H1 (cell line): ENCODE measurements around the gene WNT5A. TPM values are rescaled to one million over a fixed set of nuclear protein-coding genes. Genes with fewer than 3 reads are reported as not detected.

Source experiments
- CTCF ChIA-PET: fragments of 300-600 bp; sonication (Branson Sonifier 250); formaldehyde crosslinking; loops from one replicate; lab custom pipeline; 2021; ENCODE audit not compliant: partially characterized antibody; lab: Charles Lee
- POLR2A ChIA-PET: fragments of 300-600 bp; sonication (Branson Sonifier 250); formaldehyde crosslinking; loops from one replicate; lab custom pipeline; 2021; ENCODE audit warnings: inconsistent platforms; ENCODE audit not compliant: partially characterized antibody; lab: Charles Lee
- DNase-seq, 2 experiments: peaks; one replicate each; pipeline versions ENCODE4 v3.0.0 to v3.0.0-alpha.2; 2010 to 2022; ENCODE audit warnings: low spot score in 2 of 2, low read depth in 1 of 2, mixed read lengths in 1 of 2
- FAIRE-seq: peaks from 2 replicates; lab custom pipeline; 2011; peaks lifted over from hg19 to GRCh38; lab: Jason Lieb, UNC
- H2AFZ ChIP-seq: 2 replicates; pipeline ENCODE4 v1.8.1; 2012; ENCODE audit warnings: low read length, inconsistent platforms
- H2AK5ac ChIP-seq: 2 replicates; pipeline ENCODE4 v1.6.1; 2013; ENCODE audit warnings: low read depth, low read length
- H2BK120ac ChIP-seq: replicated peaks from 2 replicates; pipeline ENCODE3; 2013; ENCODE audit warnings: low read depth, low read length, inconsistent platforms
- H2BK12ac ChIP-seq: 2 replicates; pipeline ENCODE4 v1.6.1; 2013; ENCODE audit warnings: low read depth, low read length
- H2BK15ac ChIP-seq: 2 replicates; pipeline ENCODE4 v1.6.1; 2013; ENCODE audit warnings: low read length
- H2BK20ac ChIP-seq: 2 replicates; pipeline ENCODE4 v1.6.1; 2013; ENCODE audit warnings: low read length
- H2BK5ac ChIP-seq: 2 replicates; pipeline ENCODE4 v1.6.1; 2013; ENCODE audit warnings: low read depth, low read length
- H3K14ac ChIP-seq: 2 replicates; pipeline ENCODE4 v1.6.1; 2013; ENCODE audit warnings: inconsistent platforms; ENCODE audit not compliant: insufficient read length
- H3K18ac ChIP-seq: 2 replicates; pipeline ENCODE4 v1.6.1; 2013; ENCODE audit warnings: low read length; ENCODE audit errors: extremely low read depth
- H3K23ac ChIP-seq: 2 replicates; pipeline ENCODE4 v1.6.1; 2013; ENCODE audit warnings: inconsistent platforms; ENCODE audit not compliant: insufficient read length
- H3K23me2 ChIP-seq: 2 replicates; pipeline ENCODE4 v1.6.1; 2013; ENCODE audit warnings: low read depth, low read length
- H3K27ac ChIP-seq: 2 replicates; pipeline ENCODE4 v1.6.1; 2011; ENCODE audit warnings: low read depth, low read length, inconsistent platforms
- H3K27me3 ChIP-seq, 4 experiments: replicated peaks in 1 of 4; 1 replicate in 1 of 4; 2 replicates in 3 of 4; pipeline versions ENCODE4 v1.6.1 to v1.8.1; 2011 to 2013; ENCODE audit warnings: low read length in 3 of 4, mild to moderate bottlenecking in 3 of 4, inconsistent platforms in 2 of 4, mixed read lengths in 2 of 4, moderate library complexity in 1 of 4; ENCODE audit not compliant: control insufficient read depth in 3 of 4, insufficient read depth in 3 of 4; ENCODE audit errors: extremely low read depth in 1 of 4
- H3K36me3 ChIP-seq, 4 experiments: 2 replicates each; pipeline versions ENCODE4 v1.6.1 to v1.8.1; 2011 to 2013; ENCODE audit warnings: mild to moderate bottlenecking in 4 of 4, low read length in 3 of 4, moderate library complexity in 2 of 4, control low read depth in 1 of 4, inconsistent platforms in 1 of 4; ENCODE audit not compliant: insufficient read depth in 4 of 4, control insufficient read depth in 2 of 4
- H3K4ac ChIP-seq: replicated peaks from 2 replicates; pipeline ENCODE3; 2013; ENCODE audit warnings: low read length, low read depth, mixed read lengths, inconsistent platforms; ENCODE audit not compliant: insufficient read length
- H3K4me1 ChIP-seq, 4 experiments: replicated peaks in 1 of 4; 1 replicate in 1 of 4; 2 replicates in 3 of 4; pipeline versions ENCODE4 v1.6.1 to v1.8.1; 2011 to 2013; ENCODE audit warnings: low read length in 3 of 4, inconsistent platforms in 2 of 4, mixed read lengths in 1 of 4; ENCODE audit not compliant: insufficient read depth in 4 of 4, control insufficient read depth in 3 of 4
- H3K4me2 ChIP-seq, 2 experiments: 2 replicates each; pipeline versions ENCODE4 v1.6.1 to v1.8.1; 2011 to 2013; ENCODE audit warnings: low read depth in 2 of 2, low read length in 2 of 2, control low read depth in 1 of 2, inconsistent platforms in 1 of 2, mild to moderate bottlenecking in 1 of 2; ENCODE audit not compliant: insufficient read depth in 1 of 2
- H3K4me3 ChIP-seq, 4 experiments: fragments of 200-600, 300-600 bp in 1 of 4; sonication (generic), shearing (Covaris generic), sonication (Bioruptor Twin) in 1 of 4; 2 replicates each; pipeline versions ENCODE4 v1.5.1 to v1.8.1; 2011 to 2016; ENCODE audit warnings: low read length in 4 of 4, low read depth in 3 of 4, control low read depth in 2 of 4, inconsistent platforms in 2 of 4, mild to moderate bottlenecking in 2 of 4, mixed read lengths in 1 of 4, moderate library complexity in 1 of 4; ENCODE audit not compliant: insufficient read depth in 2 of 4; ENCODE audit errors: extremely low read depth in 1 of 4
- H3K56ac ChIP-seq: replicated peaks from 2 replicates; pipeline ENCODE3; 2013; ENCODE audit warnings: low read depth, mild to moderate bottlenecking, mixed read lengths, low read length, inconsistent platforms; ENCODE audit not compliant: insufficient read length
- H3K79me1 ChIP-seq: 2 replicates; pipeline ENCODE4 v1.6.1; 2013; ENCODE audit warnings: low read depth, low read length, control low read depth
- H3K79me2 ChIP-seq, 2 experiments: 2 replicates each; pipeline versions ENCODE4 v1.6.1 to v1.8.1; 2012 to 2013; ENCODE audit warnings: low read length in 2 of 2, mild to moderate bottlenecking in 2 of 2, inconsistent platforms in 1 of 2; ENCODE audit not compliant: insufficient read depth in 2 of 2, control insufficient read depth in 1 of 2
- H3K9ac ChIP-seq, 4 experiments: replicated peaks in 1 of 4; 1 replicate in 1 of 4; 2 replicates in 3 of 4; pipeline versions ENCODE4 v1.6.1 to v1.8.1; 2011 to 2013; ENCODE audit warnings: low read depth in 3 of 4, low read length in 3 of 4, control low read depth in 2 of 4, mild to moderate bottlenecking in 2 of 4, moderate library complexity in 2 of 4, inconsistent platforms in 1 of 4; ENCODE audit errors: extremely low read depth in 1 of 4
- H3K9me3 ChIP-seq, 2 experiments: 2 replicates each; pipeline versions ENCODE4 v1.6.1 to v1.8.1; 2012 to 2013; ENCODE audit warnings: mild to moderate bottlenecking in 2 of 2, moderate library complexity in 2 of 2, control low read depth in 1 of 2, inconsistent platforms in 1 of 2, low read depth in 1 of 2, low read length in 1 of 2, mixed read lengths in 1 of 2; ENCODE audit not compliant: insufficient read depth in 2 of 2
- H4K20me1 ChIP-seq, 2 experiments: replicated peaks in 1 of 2; 2 replicates each; pipeline versions ENCODE3 to v1.8.1; 2011 to 2013; ENCODE audit warnings: inconsistent platforms in 2 of 2, low read length in 2 of 2, mild to moderate bottlenecking in 1 of 2; ENCODE audit not compliant: insufficient read depth in 2 of 2, control insufficient read depth in 1 of 2
- H4K5ac ChIP-seq: 2 replicates; pipeline ENCODE4 v1.6.1; 2013; ENCODE audit warnings: low read length, low read depth, mixed read lengths, inconsistent platforms; ENCODE audit not compliant: insufficient read length
- H4K8ac ChIP-seq: 2 replicates; pipeline ENCODE4 v1.8.0; 2013; ENCODE audit warnings: mild to moderate bottlenecking, moderate library complexity, low read length, inconsistent platforms; ENCODE audit not compliant: insufficient read depth; ENCODE audit errors: extremely low read depth
- H4K91ac ChIP-seq: replicated peaks from 2 replicates; pipeline ENCODE3; 2013; ENCODE audit warnings: low read length, mixed read lengths, inconsistent platforms; ENCODE audit not compliant: insufficient read length
- ATF2 ChIP-seq: IDR thresholded peaks from 2 replicates; pipeline ENCODE4 v1.6.1; 2012; ENCODE audit warnings: low read length, inconsistent platforms
- BACH1 ChIP-seq: IDR thresholded peaks from 2 replicates; pipeline ENCODE4 v1.6.1; 2012; ENCODE audit warnings: low read length, improper control_type of control experiment
- CHD1 ChIP-seq: IDR thresholded peaks from 2 replicates; pipeline ENCODE4 v1.6.1; 2012; ENCODE audit warnings: low read depth, low read length, improper control_type of control experiment
- E2F6 ChIP-seq: IDR thresholded peaks from 2 replicates; pipeline ENCODE4 v1.6.1; 2012; ENCODE audit warnings: inconsistent platforms
- JUN ChIP-seq: IDR thresholded peaks from 2 replicates; pipeline ENCODE4 v1.6.1; 2011; ENCODE audit warnings: low read depth, mild to moderate bottlenecking, improper control_type of control experiment, low read length
- MAX ChIP-seq: IDR thresholded peaks from 2 replicates; pipeline ENCODE4 v1.6.1; 2012; ENCODE audit warnings: inconsistent platforms
- RAD21 ChIP-seq, 2 experiments: IDR thresholded peaks in 1 of 2; conservative IDR thresholded peaks in 1 of 2; 2 replicates each; pipeline ENCODE4 v1.6.1; 2011; ENCODE audit warnings: low read depth in 2 of 2, low read length in 2 of 2, improper control_type of control experiment in 1 of 2, inconsistent platforms in 1 of 2, mild to moderate bottlenecking in 1 of 2, moderate library complexity in 1 of 2
- RBBP5 ChIP-seq: IDR thresholded peaks from 2 replicates; pipeline ENCODE4 v1.7.1; 2012; ENCODE audit warnings: low read depth, mild to moderate bottlenecking, inconsistent platforms, low read length, moderate library complexity, borderline replicate concordance
- RXRA ChIP-seq: IDR thresholded peaks from 2 replicates; pipeline ENCODE4 v1.6.1; 2011; ENCODE audit warnings: low read depth, mild to moderate bottlenecking, low read length, moderate library complexity; ENCODE audit not compliant: insufficient read depth
- SIRT6 ChIP-seq: IDR thresholded peaks from one replicate; pipeline ENCODE4 v1.7.1; 2012; ENCODE audit warnings: low read length, inconsistent platforms
- TAF7 ChIP-seq: optimal IDR thresholded peaks from 2 replicates; pipeline ENCODE3; 2011; ENCODE audit warnings: low read depth, mild to moderate bottlenecking, inconsistent platforms, low read length, moderate library complexity, borderline replicate concordance
- WGBS, 2 experiments: shearing (Covaris generic) in 1 of 2; methylation state at CpG; one replicate each; pipeline versions ENCODE4 v1.1.6 to v1.1.7; 2013 to 2015; ENCODE audit warnings: low lambda C conversion rate in 2 of 2, mixed read lengths in 2 of 2, inconsistent platforms in 1 of 2, low coverage in 1 of 2, missing lambda C conversion rate in 1 of 2; ENCODE audit not compliant: insufficient replicate concordance in 2 of 2, insufficient coverage in 1 of 2, insufficient read length in 1 of 2; ENCODE audit errors: extremely low coverage in 1 of 2, missing lambda C conversion rate in 1 of 2; 5-methylcytosine and 5-hydroxymethylcytosine counted together
- polyA plus RNA-seq, 7 experiments: library from polyadenylated mRNA; depleted of rRNA in 3 of 7; stranded (reverse) in 5 of 7; unstranded in 2 of 7; fragments of >200 nt in 5 of 7; fragments of 200-250 nt in 2 of 7; gene quantifications; 1 replicate in 5 of 7; 2 replicates in 1 of 7; 4 replicates in 1 of 7; pipeline versions ENCODE4 v1.2.1 to v1.2.3, GENCODE V29; 2011 to 2013; ENCODE audit warnings: missing spikeins in 2 of 7, mixed read lengths in 2 of 7
- total RNA-seq: library from RNA; stranded (reverse); fragmentation: NEBNext Ultra II Directional; extraction: Animal tissue kit (Norgen Biotek cat#: 25700); gene quantifications from 2 replicates; pipeline ENCODE4 v1.2.1, GENCODE V29; 2021

WNT5A gene
- total and polyA plus RNA-seq, 2 of the 8 experiments (the other 6 are each of a cell fraction or from before 2014, with no cell fraction given): 3.9 to 5.6 TPM

GRCh38 chr3:55449527-55449926, 37.6 kb downstream of the WNT5A start:
- Histone ChIP-seq H3K18ac (no peak overlapping the region), H4K20me1 (no peaks in the 10 kb centered on the region), H3K79me1 (no peaks in the 10 kb centered on the region), H3K4me1 (no peaks in the 10 kb centered on the region), H3K4me3 (no peak overlapping the region), H4K8ac (no peak overlapping the region), H3K79me2 (no peaks in the 10 kb centered on the region), H3K4me2 (no peak overlapping the region), H3K36me3 (no peaks in the 10 kb centered on the region), H4K5ac (no peak overlapping the region), H2BK20ac (no peak overlapping the region), H2AFZ (no peak overlapping the region), H3K14ac (no peak overlapping the region), H2BK5ac (no peak overlapping the region), H3K56ac (no peak overlapping the region), H3K9ac (no peak overlapping the region), H3K27me3 (no peaks in the 10 kb centered on the region), H3K23me2 (no peaks in the 10 kb centered on the region), H3K9me3 (no peaks in the 10 kb centered on the region), H4K91ac (no peak overlapping the region), H2AK5ac (no peak overlapping the region), H3K27ac (no peak overlapping the region), H2BK120ac (no peak overlapping the region), H2BK12ac (no peak overlapping the region), H3K23ac (no peak overlapping the region), H3K4ac (no peak overlapping the region), H2BK15ac (no peak overlapping the region)
- 89% methylated on average over 1 of the region's 1 CpG; no CpG with 5 or more reads in 1 of the 2 experiments for WGBS, 2 experiments
- DNase-seq: no peak
- POLR2A ChIA-PET: no interaction called here
- no peak for FAIRE-seq
- CTCF ChIA-PET: interaction anchor here (1.8 kb wide), 1 partner anchor 14 kb away, joined by 5 read pairs; no protein-coding TSS in a partner anchor
- TF ChIP-seq RAD21 (IDR thresholded peaks at IDR 0.05 in 1 of 2, conservative IDR thresholded peaks at IDR 0.05 in 1 of 2; ENCODE audit: low read depth in 2 of 2, low read length in 2 of 2) (no peak), TAF7 (no peak), SIRT6 (no peak), E2F6 (no peak), RBBP5 (no peak), JUN (no peak), MAX (no peak), CHD1 (no peak), RXRA (no peak), BACH1 (no peak), ATF2 (no peak)
